HEK293 (cell line): ENCODE data around the gene LPCAT1.

Experiments
- ZNF777 ChIP-seq: fragments of 450-650 bp; formaldehyde crosslinking; IDR thresholded peaks from 2 replicates; pipeline ENCODE4 v1.5.1; 2017; ENCODE audit warnings: missing biosample characterization, missing genetic modification characterization, borderline replicate concordance
- TF ChIP-seq, protein P1 (sequence below): fragments of 450-650 bp; formaldehyde crosslinking; IDR thresholded peaks from 2 replicates; pipeline ENCODE4 v1.5.1; 2016; ENCODE audit warnings: missing biosample characterization, missing genetic modification characterization
- TF ChIP-seq, protein P2 (sequence below): fragments of 450-650 bp; formaldehyde crosslinking; IDR thresholded peaks from 2 replicates; pipeline ENCODE4 v1.5.1; 2016; ENCODE audit warnings: missing biosample characterization, missing genetic modification characterization, low read depth
- TF ChIP-seq, protein P3 (sequence below): fragments of 450-650 bp; formaldehyde crosslinking; IDR thresholded peaks from 2 replicates; pipeline ENCODE4 v1.5.1; 2016; ENCODE audit warnings: missing biosample characterization, missing genetic modification characterization
- TF ChIP-seq, protein P4 (sequence below): fragments of 450-650 bp; formaldehyde crosslinking; IDR thresholded peaks from 2 replicates; pipeline ENCODE4 v1.5.1; 2016; ENCODE audit warnings: missing biosample characterization, missing genetic modification characterization

DNA sequence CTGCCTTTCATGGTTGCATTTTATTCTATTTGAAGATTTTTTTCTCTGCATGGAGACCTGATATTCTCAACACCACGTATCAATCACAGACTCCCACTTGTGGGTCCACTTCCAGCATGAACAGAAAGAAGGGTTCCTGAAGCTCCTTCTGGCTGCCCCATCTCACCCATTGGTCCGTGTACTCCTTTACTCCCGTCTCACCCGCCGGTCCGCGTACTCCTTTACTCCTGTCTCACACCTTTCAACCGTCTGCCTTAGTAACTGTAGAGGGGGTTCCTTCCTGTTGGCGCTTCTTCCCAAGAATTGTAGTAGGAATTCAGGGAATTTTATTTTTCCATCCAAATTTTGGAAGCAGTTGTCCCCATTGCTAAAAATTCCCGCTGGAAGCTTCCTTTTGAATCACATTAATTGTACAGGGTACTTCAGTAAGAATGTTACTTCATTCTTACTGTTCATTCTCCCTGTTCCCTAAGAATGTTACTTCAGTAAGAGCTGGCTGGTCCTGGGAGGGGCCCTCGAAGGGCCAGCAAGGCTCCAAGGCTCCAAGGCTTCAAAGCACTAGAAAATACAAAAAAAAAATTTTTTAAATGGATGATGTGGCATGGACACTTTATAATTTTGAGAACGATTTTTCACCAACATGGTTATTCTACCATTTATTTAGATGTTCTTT is 3.9 kb upstream of the LPCAT1 start:
- TF ChIP-seq, protein P1, sequence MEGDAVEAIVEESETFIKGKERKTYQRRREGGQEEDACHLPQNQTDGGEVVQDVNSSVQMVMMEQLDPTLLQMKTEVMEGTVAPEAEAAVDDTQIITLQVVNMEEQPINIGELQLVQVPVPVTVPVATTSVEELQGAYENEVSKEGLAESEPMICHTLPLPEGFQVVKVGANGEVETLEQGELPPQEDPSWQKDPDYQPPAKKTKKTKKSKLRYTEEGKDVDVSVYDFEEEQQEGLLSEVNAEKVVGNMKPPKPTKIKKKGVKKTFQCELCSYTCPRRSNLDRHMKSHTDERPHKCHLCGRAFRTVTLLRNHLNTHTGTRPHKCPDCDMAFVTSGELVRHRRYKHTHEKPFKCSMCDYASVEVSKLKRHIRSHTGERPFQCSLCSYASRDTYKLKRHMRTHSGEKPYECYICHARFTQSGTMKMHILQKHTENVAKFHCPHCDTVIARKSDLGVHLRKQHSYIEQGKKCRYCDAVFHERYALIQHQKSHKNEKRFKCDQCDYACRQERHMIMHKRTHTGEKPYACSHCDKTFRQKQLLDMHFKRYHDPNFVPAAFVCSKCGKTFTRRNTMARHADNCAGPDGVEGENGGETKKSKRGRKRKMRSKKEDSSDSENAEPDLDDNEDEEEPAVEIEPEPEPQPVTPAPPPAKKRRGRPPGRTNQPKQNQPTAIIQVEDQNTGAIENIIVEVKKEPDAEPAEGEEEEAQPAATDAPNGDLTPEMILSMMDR: no peak
- no peak for TF ChIP-seq ZNF777 (tag by site-specific recombination)
- TF ChIP-seq, protein P2, sequence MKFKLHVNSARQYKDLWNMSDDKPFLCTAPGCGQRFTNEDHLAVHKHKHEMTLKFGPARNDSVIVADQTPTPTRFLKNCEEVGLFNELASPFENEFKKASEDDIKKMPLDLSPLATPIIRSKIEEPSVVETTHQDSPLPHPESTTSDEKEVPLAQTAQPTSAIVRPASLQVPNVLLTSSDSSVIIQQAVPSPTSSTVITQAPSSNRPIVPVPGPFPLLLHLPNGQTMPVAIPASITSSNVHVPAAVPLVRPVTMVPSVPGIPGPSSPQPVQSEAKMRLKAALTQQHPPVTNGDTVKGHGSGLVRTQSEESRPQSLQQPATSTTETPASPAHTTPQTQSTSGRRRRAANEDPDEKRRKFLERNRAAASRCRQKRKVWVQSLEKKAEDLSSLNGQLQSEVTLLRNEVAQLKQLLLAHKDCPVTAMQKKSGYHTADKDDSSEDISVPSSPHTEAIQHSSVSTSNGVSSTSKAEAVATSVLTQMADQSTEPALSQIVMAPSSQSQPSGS (tag by site-specific recombination): no peak
- TF ChIP-seq, protein P3, sequence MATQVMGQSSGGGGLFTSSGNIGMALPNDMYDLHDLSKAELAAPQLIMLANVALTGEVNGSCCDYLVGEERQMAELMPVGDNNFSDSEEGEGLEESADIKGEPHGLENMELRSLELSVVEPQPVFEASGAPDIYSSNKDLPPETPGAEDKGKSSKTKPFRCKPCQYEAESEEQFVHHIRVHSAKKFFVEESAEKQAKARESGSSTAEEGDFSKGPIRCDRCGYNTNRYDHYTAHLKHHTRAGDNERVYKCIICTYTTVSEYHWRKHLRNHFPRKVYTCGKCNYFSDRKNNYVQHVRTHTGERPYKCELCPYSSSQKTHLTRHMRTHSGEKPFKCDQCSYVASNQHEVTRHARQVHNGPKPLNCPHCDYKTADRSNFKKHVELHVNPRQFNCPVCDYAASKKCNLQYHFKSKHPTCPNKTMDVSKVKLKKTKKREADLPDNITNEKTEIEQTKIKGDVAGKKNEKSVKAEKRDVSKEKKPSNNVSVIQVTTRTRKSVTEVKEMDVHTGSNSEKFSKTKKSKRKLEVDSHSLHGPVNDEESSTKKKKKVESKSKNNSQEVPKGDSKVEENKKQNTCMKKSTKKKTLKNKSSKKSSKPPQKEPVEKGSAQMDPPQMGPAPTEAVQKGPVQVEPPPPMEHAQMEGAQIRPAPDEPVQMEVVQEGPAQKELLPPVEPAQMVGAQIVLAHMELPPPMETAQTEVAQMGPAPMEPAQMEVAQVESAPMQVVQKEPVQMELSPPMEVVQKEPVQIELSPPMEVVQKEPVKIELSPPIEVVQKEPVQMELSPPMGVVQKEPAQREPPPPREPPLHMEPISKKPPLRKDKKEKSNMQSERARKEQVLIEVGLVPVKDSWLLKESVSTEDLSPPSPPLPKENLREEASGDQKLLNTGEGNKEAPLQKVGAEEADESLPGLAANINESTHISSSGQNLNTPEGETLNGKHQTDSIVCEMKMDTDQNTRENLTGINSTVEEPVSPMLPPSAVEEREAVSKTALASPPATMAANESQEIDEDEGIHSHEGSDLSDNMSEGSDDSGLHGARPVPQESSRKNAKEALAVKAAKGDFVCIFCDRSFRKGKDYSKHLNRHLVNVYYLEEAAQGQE (tag by site-specific recombination): no peak
- TF ChIP-seq, protein P4, sequence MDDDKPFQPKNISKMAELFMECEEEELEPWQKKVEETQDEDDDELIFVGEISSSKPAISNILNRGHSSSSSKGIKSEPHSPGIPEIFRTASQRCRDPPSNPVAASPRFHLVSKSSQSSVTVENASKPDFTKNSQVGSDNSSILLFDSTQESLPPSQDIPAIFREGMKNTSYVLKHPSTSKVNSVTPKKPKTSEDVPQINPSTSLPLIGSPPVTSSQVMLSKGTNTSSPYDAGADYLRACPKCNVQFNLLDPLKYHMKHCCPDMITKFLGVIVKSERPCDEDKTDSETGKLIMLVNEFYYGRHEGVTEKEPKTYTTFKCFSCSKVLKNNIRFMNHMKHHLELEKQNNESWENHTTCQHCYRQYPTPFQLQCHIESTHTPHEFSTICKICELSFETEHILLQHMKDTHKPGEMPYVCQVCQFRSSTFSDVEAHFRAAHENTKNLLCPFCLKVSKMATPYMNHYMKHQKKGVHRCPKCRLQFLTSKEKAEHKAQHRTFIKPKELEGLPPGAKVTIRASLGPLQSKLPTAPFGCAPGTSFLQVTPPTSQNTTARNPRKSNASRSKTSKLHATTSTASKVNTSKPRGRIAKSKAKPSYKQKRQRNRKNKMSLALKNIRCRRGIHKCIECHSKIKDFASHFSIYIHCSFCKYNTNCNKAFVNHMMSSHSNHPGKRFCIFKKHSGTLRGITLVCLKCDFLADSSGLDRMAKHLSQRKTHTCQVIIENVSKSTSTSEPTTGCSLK (tag by site-specific recombination): no peak
